Kidney epithelial cell (primary cell): ENCODE measurements around the gene NME1. TPM values are rescaled to one million over a fixed set of nuclear protein-coding genes. Genes with fewer than 3 reads are reported as not detected.

Experiments used
- DNase-seq: peaks from one replicate; pipeline ENCODE4 v3.0.0-alpha.2; 2010; ENCODE audit warnings: low read depth
- H3K27me3 ChIP-seq: 2 replicates; pipeline ENCODE4 v1.6.0; 2011; ENCODE audit warnings: low read length; ENCODE audit not compliant: control insufficient read depth, insufficient read depth
- H3K36me3 ChIP-seq: 2 replicates; pipeline ENCODE4 v1.5.1; 2011; ENCODE audit warnings: low read length; ENCODE audit not compliant: control insufficient read depth, insufficient read depth
- H3K4me3 ChIP-seq: 2 replicates; pipeline ENCODE4 v1.5.1; 2011; ENCODE audit warnings: low read depth, mild to moderate bottlenecking, control low read depth, low read length
- CTCF ChIP-seq: IDR thresholded peaks from 2 replicates; pipeline ENCODE4 v1.5.1; 2011; ENCODE audit warnings: mild to moderate bottlenecking, moderate library complexity, low read length, control low read depth, inconsistent platforms; ENCODE audit not compliant: insufficient read depth, poor library complexity, severe bottlenecking
- total RNA-seq: library from RNA; depleted of rRNA; stranded (reverse); fragments of >200 nt; gene quantifications from 2 replicates; pipeline ENCODE4 v1.2.3, GENCODE V29; 2015

The NME1 gene
- total RNA-seq, 1 donor from 2014 or later = 162 TPM

- Histone ChIP-seq H3K27me3 (no peaks in the 10 kb centered on the region), H3K4me3 (no peak overlapping the region), H3K36me3 (no peaks in the 10 kb centered on the region)
- TF ChIP-seq CTCF = no peak
- no peak for DNase-seq
These were observed 30.8 kb downstream of the NME1 start for GRCh38 chr17:51184124-51184523.

GRCh38 chr17:51185763-51186332, 32.5 kb downstream of the NME1 start:
- Histone ChIP-seq H3K4me3 (no peak overlapping the region), H3K27me3 (no peaks in the 10 kb centered on the region), H3K36me3 (no peaks in the 10 kb centered on the region)
- DNase-seq = no peak
- no peak for TF ChIP-seq CTCF

GRCh38 chr17:51188271-51188833, 35.0 kb downstream of the NME1 start:
- Histone ChIP-seq H3K27me3 (no peaks in the 10 kb centered on the region), H3K36me3 (no peaks in the 10 kb centered on the region), H3K4me3 (no peak overlapping the region)
- no peak for TF ChIP-seq CTCF
- DNase-seq = no peak

GRCh38 chr17:51189162-51189561, 35.8 kb downstream of the NME1 start:
- Histone ChIP-seq H3K4me3 (no peak overlapping the region), H3K36me3 (no peaks in the 10 kb centered on the region), H3K27me3 (no peaks in the 10 kb centered on the region)
- no peak for DNase-seq
- no peak for TF ChIP-seq CTCF

- H3K4me3 ChIP-seq = no peak overlapping the region
- DNase-seq = no peak
- H3K36me3 ChIP-seq = no peaks in the 10 kb centered on the region
- no peaks in the 10 kb centered on the region for H3K27me3 ChIP-seq
- no peak for TF ChIP-seq CTCF
These were observed 36.3 kb downstream of the NME1 start for GRCh38 chr17:51189628-51190027.

- H3K36me3 ChIP-seq = no peaks in the 10 kb centered on the region
- no peaks in the 10 kb centered on the region for H3K27me3 ChIP-seq
- H3K4me3 ChIP-seq = no peak overlapping the region
- no peak for DNase-seq
- no peak for TF ChIP-seq CTCF
These were observed 38.5 kb downstream of the NME1 start for GRCh38 chr17:51191895-51192294.
